Mucosa of rectum (tissue), 2 donors: ENCODE results near the gene CTAG2.
"Not testable (repeated sequence)": the region's sequence is repeated elsewhere in the genome, so short reads cannot be mapped to it uniquely, and the experiment has no call there.

Source experiments
- H3K27ac ChIP-seq, 2 donors: one replicate each; pipeline ENCODE4 v1.7.0; 2013; ENCODE audit warnings: inconsistent platforms in 2 of 2, low read depth in 2 of 2, low read length in 2 of 2
- H3K27me3 ChIP-seq, 2 donors: one replicate each; pipeline ENCODE4 v1.7.0; 2013; ENCODE audit warnings: low read length in 2 of 2; ENCODE audit not compliant: control insufficient read depth in 2 of 2, insufficient read depth in 2 of 2
- H3K36me3 ChIP-seq, 2 donors: one replicate each; pipeline ENCODE4 v1.7.0; 2013; ENCODE audit warnings: low read length in 2 of 2; ENCODE audit not compliant: control insufficient read depth in 2 of 2, insufficient read depth in 2 of 2
- H3K4me1 ChIP-seq, 2 donors: one replicate each; pipeline ENCODE4 v1.7.0; 2013; ENCODE audit warnings: low read length in 2 of 2, mild to moderate bottlenecking in 1 of 2; ENCODE audit not compliant: control insufficient read depth in 2 of 2, insufficient read depth in 2 of 2
- H3K4me3 ChIP-seq, 2 donors: one replicate each; pipeline ENCODE4 v1.7.0; 2013; ENCODE audit warnings: low read length in 2 of 2
- H3K9ac ChIP-seq, 2 donors: one replicate each; pipeline ENCODE4 v1.7.0; 2013; ENCODE audit warnings: low read length in 2 of 2, low read depth in 1 of 2, mild to moderate bottlenecking in 1 of 2
- H3K9me3 ChIP-seq, 2 donors: one replicate each; pipeline ENCODE4 v1.7.0; 2013; ENCODE audit warnings: low read length in 2 of 2; ENCODE audit not compliant: control insufficient read depth in 2 of 2
- donor health status: healthy.
- donor health status: Normal muscosa, but diverticular disease.

The CTAG2 gene

GRCh38 chrX:154613586-154613985 lies 39.8 kb downstream of the CTAG2 start:
- H3K27ac ChIP-seq, H3K27me3 ChIP-seq, H3K4me3 ChIP-seq, H3K4me1 ChIP-seq, H3K9me3 ChIP-seq, H3K9ac ChIP-seq, H3K36me3 ChIP-seq: not testable (repeated sequence)

DNA sequence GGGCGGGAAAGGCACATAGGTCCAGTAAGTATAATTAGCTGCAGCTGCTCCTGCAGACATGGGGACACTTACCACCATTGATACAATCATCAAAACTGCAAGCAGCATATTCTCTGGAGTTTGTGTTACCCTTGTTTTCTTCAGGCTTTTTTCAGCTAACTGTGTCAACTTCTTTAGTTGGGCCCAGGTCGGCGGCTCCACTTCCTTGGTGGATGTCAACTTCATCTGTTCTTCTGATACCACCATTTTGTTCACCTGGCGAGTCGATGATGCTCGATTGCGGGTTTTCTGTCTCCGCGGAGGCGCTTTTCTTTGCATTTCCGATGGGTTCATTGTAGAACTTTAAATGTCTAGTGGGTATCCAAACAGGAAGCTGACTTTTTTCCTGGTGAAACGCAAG lies 42.2 kb downstream of the CTAG2 start:
- H3K36me3 ChIP-seq, H3K4me3 ChIP-seq, H3K27ac ChIP-seq, H3K4me1 ChIP-seq, H3K9ac ChIP-seq, H3K9me3 ChIP-seq, H3K27me3 ChIP-seq: not testable (repeated sequence)

DNA sequence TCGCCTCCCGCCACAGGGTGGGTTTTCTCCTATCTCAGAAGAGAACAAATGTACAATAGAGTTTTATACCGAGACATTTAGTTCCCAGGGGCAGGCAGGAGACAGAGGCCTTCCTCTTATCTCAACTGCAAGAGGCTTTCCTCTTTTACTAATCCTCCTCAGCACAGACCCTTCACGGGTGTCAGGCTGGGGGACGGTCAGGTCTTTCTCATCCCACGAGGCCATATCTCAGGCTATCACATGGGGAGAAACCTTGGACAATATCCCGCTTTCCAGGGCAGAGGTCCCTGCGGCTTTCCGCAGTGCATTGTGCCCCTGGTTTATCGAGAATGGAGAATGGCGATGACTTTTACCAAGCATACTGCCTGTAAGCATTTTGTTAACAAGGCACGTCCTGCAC lies 44.6 kb downstream of the CTAG2 start:
- not testable (repeated sequence) for H3K9me3 ChIP-seq, H3K36me3 ChIP-seq, H3K9ac ChIP-seq, H3K4me3 ChIP-seq, H3K27ac ChIP-seq, H3K27me3 ChIP-seq, H3K4me1 ChIP-seq

DNA sequence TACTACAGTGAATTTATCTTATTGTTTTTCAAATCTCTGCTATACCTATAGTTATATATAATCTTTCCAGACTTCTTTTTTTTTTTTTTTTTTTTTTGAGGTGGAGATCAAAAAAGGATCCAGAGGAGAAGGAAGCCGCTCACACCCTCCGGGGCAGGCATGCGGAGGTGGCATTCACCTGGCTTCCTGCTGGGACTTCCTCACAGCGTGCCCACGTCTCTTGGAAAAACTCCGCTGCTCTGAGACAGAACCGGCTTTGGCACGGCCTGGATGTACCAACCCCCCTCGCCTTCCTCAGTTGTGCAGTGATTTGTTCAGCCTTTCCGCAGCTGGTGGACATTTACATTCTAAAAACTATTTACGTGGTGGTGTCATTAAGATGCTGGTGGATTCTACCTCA lies 45.4 kb downstream of the CTAG2 start:
- not testable (repeated sequence) for H3K4me3 ChIP-seq, H3K4me1 ChIP-seq, H3K36me3 ChIP-seq, H3K9me3 ChIP-seq, H3K27me3 ChIP-seq, H3K9ac ChIP-seq, H3K27ac ChIP-seq

DNA sequence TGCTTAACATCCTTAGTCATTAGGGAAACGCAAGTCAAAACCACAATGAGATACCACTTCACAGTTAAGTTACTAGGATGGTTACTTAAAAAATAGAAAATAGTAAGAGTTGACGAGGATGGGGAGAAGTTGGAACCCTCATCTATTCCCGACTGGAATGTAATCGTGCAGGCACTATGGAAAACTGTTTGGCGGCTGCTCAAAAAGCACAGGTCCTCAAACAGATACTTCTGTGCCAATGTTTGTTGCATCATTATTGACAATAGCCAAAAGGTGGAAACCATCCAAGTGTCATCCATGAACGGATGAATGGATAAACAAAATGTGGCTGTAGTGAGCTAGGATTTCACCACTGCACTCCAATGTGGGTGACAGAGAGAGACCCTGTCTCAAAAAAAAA lies 46.0 kb downstream of the CTAG2 start:
- Histone ChIP-seq H3K4me3 (no peak overlapping the region), H3K36me3 (no peaks in the 10 kb centered on the region), H3K4me1 (no peaks in the 10 kb centered on the region), H3K27ac (no peak overlapping the region), H3K9ac (no peak overlapping the region), H3K27me3 (peaks cover 3 to 4% of the 10 kb centered on the region in 2 donors), H3K9me3 (no peaks in the 10 kb centered on the region)

DNA sequence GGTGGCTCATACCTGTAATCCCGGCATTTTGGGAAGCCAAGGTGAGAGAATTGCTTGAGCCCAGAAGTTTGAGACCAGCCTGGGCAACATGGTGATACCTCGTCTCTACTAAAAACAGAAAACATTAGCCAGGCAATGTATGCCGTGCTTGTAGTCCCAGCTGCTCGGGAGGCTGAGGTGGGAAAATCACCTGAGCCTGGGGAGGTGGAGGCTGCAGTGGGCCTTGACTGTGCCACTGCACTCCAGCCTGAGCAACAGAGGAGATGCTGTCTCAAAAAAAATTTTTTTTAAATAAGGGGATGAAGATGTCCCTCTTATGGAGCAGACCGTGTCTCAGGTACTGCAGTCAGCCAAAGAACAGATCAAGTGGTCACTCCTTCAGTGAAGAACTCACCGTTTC lies 47.8 kb downstream of the CTAG2 start:
- Histone ChIP-seq H3K4me1 (no peaks in the 10 kb centered on the region), H3K27ac (no peak overlapping the region), H3K27me3 (peaks cover 3 to 4% of the 10 kb centered on the region in 2 donors), H3K36me3 (no peaks in the 10 kb centered on the region), H3K9ac (no peak overlapping the region), H3K4me3 (no peak overlapping the region), H3K9me3 (no peaks in the 10 kb centered on the region)

- Histone ChIP-seq H3K27me3 (peaks cover 3 to 4% of the 10 kb centered on the region in 2 donors), H3K9me3 (no peaks in the 10 kb centered on the region), H3K4me3 (no peak overlapping the region), H3K27ac (no peak overlapping the region), H3K36me3 (no peaks in the 10 kb centered on the region), H3K4me1 (no peaks in the 10 kb centered on the region), H3K9ac (no peak overlapping the region)
Observed at GRCh38 chrX:154603438-154604430, 49.6 kb downstream of the CTAG2 start.

GRCh38 chrX:154602766-154603437 lies 50.5 kb downstream of the CTAG2 start:
- Histone ChIP-seq H3K27me3 (peaks cover 3 to 4% of the 10 kb centered on the region in 2 donors), H3K36me3 (no peaks in the 10 kb centered on the region), H3K9me3 (no peaks in the 10 kb centered on the region), H3K9ac (no peak overlapping the region), H3K4me3 (no peak overlapping the region), H3K27ac (no peak overlapping the region), H3K4me1 (no peaks in the 10 kb centered on the region)

DNA sequence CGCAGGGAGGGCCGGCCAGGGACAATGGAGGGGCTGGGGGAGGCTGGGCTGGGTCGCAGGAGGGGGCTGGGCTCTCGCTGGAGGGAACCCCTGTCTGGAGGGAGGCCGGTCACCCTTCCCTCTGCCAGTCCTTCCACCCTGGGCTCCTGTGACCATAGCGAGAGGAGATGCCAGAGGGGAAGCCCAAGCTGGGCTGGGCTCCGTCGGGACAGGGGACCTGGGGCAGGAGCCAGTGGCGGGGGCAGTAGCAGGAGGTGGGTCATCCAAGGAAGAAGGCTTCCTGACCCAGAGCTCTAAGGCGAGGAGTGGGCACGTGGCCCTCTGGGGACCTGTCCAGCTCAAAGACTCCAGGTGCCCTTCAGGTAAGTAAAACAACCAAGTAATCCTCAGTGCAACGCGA lies 51.2 kb downstream of the CTAG2 start:
- H3K9ac ChIP-seq, result no peak overlapping the region
- H3K27ac ChIP-seq, result no peak overlapping the region
- no peaks in the 10 kb centered on the region for H3K36me3 ChIP-seq
- no peaks in the 10 kb centered on the region for H3K9me3 ChIP-seq
- H3K27me3 ChIP-seq, result peaks cover 3 to 4% of the 10 kb centered on the region in 2 donors
- H3K4me3 ChIP-seq, result no peak overlapping the region
- no peaks in the 10 kb centered on the region for H3K4me1 ChIP-seq
